SK-N-SH (cell line): ENCODE results near the gene CEACAM3. TPM values are rescaled to one million over a fixed set of nuclear protein-coding genes. Genes with fewer than 3 reads are reported as not detected.

Source experiments
- CTCF ChIA-PET: fragments of 300-600, 350-600 bp; formaldehyde crosslinking; extraction: SDS; loops from one replicate; lab custom pipeline; 2021; lab: Yijun Ruan, JAX
- POLR2A ChIA-PET: fragments of 350-600 bp; sonication (Branson Sonifier 250); formaldehyde crosslinking; extraction: SDS; loops from one replicate; lab custom pipeline; 2020; ENCODE audit warnings: antibody characterized with exemption, inconsistent platforms; lab: Yijun Ruan, JAX
- DNase-seq: peaks from one replicate; pipeline ENCODE4 v3.0.0; 2012
- H2AFZ ChIP-seq: fragments of 200-600 bp; sonication (generic); 2 replicates; pipeline ENCODE4 v1.8.1; 2016; ENCODE audit warnings: antibody characterized with exemption, mild to moderate bottlenecking, low read depth
- H3F3A ChIP-seq: fragments of 200-600 bp; sonication (generic); replicated peaks from 2 replicates; pipeline ENCODE3; 2016; ENCODE audit warnings: antibody characterized with exemption, mild to moderate bottlenecking; ENCODE audit not compliant: insufficient read depth
- H3K27ac ChIP-seq, 2 experiments: fragments of 200-500 bp in 1 of 2; fragments of 200-600 bp in 1 of 2; sonication (Bioruptor generic) in 1 of 2; sonication (generic), shearing (Covaris generic) in 1 of 2; 2 replicates each; pipeline versions ENCODE4 v1.5.1 to v1.6.1; 2014 to 2016; ENCODE audit warnings: low read depth in 2 of 2, inconsistent platforms in 1 of 2, low read length in 1 of 2, mild to moderate bottlenecking in 1 of 2, mixed read lengths in 1 of 2
- H3K27me3 ChIP-seq: fragments of 200-600 bp; sonication (generic), shearing (Covaris generic); 2 replicates; pipeline ENCODE4 v1.6.1; 2016; ENCODE audit warnings: mixed run types; ENCODE audit not compliant: insufficient read depth
- H3K36me3 ChIP-seq, 2 experiments: fragments of 200-500 bp in 1 of 2; fragments of 200-600 bp in 1 of 2; sonication (Bioruptor generic) in 1 of 2; sonication (generic) in 1 of 2; replicated peaks in 1 of 2; 2 replicates each; pipeline versions ENCODE3 to v1.5.1; 2014 to 2016; ENCODE audit warnings: low read length in 1 of 2, mild to moderate bottlenecking in 1 of 2; ENCODE audit not compliant: insufficient read depth in 2 of 2, control insufficient read depth in 1 of 2
- H3K4me1 ChIP-seq, 2 experiments: fragments of 200-500 bp in 1 of 2; fragments of 200-600 bp in 1 of 2; sonication (Bioruptor generic) in 1 of 2; sonication (generic), shearing (Covaris generic) in 1 of 2; 2 replicates each; pipeline versions ENCODE4 v1.5.1 to v1.6.1; 2014 to 2016; ENCODE audit warnings: low read depth in 1 of 2, low read length in 1 of 2, mixed run types in 1 of 2; ENCODE audit not compliant: insufficient read depth in 2 of 2, control insufficient read depth in 1 of 2
- H3K4me2 ChIP-seq: fragments of 200-600 bp; sonication (generic), shearing (Covaris generic); 2 replicates; pipeline ENCODE4 v1.6.1; 2017; ENCODE audit warnings: mixed run types
- H3K4me3 ChIP-seq, 2 experiments: fragments of 200-500 bp in 1 of 2; fragments of 200-600 bp in 1 of 2; sonication (Bioruptor generic) in 1 of 2; sonication (generic), shearing (Covaris generic) in 1 of 2; 2 replicates each; pipeline versions ENCODE4 v1.5.1 to v1.8.1; 2014 to 2016; ENCODE audit warnings: low read depth in 2 of 2, inconsistent platforms in 1 of 2, low read length in 1 of 2, mild to moderate bottlenecking in 1 of 2, mixed read lengths in 1 of 2, moderate library complexity in 1 of 2
- H3K79me2 ChIP-seq: fragments of 200-600 bp; sonication (generic); 2 replicates; pipeline ENCODE4 v1.8.1; 2017; ENCODE audit warnings: mild to moderate bottlenecking; ENCODE audit not compliant: insufficient read depth
- H3K9ac ChIP-seq: fragments of 200-600 bp; sonication (generic); 2 replicates; pipeline ENCODE4 v1.6.1; 2017; ENCODE audit warnings: mixed run types
- H3K9me2 ChIP-seq: fragments of 200-600 bp; sonication (generic); 2 replicates; pipeline ENCODE4 v1.6.1; 2017; ENCODE audit warnings: mixed run types
- H3K9me3 ChIP-seq: fragments of 200-600 bp; sonication (generic); 2 replicates; pipeline ENCODE4 v1.6.1; 2017; ENCODE audit warnings: mixed run types, mild to moderate bottlenecking, moderate library complexity
- H4K20me1 ChIP-seq: fragments of 200-600 bp; sonication (generic); 2 replicates; pipeline ENCODE4 v1.6.1; 2017; ENCODE audit warnings: mild to moderate bottlenecking, mixed run types; ENCODE audit not compliant: insufficient read depth
- CHD2 ChIP-seq: fragments of 150-350 bp; IDR thresholded peaks from 2 replicates; pipeline ENCODE4 v1.6.1; 2018; ENCODE audit warnings: low read length; ENCODE audit not compliant: partially characterized antibody
- ELF1 ChIP-seq: IDR thresholded peaks from 2 replicates; pipeline ENCODE4 v1.4.0; 2012
- EP300 ChIP-seq, 2 experiments: IDR thresholded peaks; 2 replicates each; pipeline versions ENCODE4 v1.4.0 to v1.6.1; 2012; ENCODE audit warnings: borderline replicate concordance in 1 of 2, low read depth in 1 of 2, low read length in 1 of 2
- EZH2phosphoT487 ChIP-seq: fragments of 200-600 bp; sonication (generic); IDR thresholded peaks from 2 replicates; pipeline ENCODE4 v1.6.1; 2017; ENCODE audit warnings: low read depth, mixed run types, mild to moderate bottlenecking, antibody characterized with exemption, moderate library complexity, borderline replicate concordance
- FOSL2 ChIP-seq: IDR thresholded peaks from 2 replicates; pipeline ENCODE4 v1.4.0; 2012; ENCODE audit warnings: low read depth, mild to moderate bottlenecking, moderate library complexity, borderline replicate concordance
- FOXJ3 ChIP-seq: sonication (generic); formaldehyde crosslinking; IDR thresholded peaks from 2 replicates; pipeline ENCODE4 v1.5.1; 2020; ENCODE audit warnings: mild to moderate bottlenecking, missing genetic modification reagents
- FOXM1 ChIP-seq: IDR thresholded peaks from 2 replicates; pipeline ENCODE4 v1.4.0; 2012; ENCODE audit warnings: low read depth, mild to moderate bottlenecking
- GABPA ChIP-seq: IDR thresholded peaks from 2 replicates; pipeline ENCODE4 v1.4.0; 2012; ENCODE audit warnings: low read depth, mild to moderate bottlenecking
- JUND ChIP-seq: IDR thresholded peaks from 2 replicates; pipeline ENCODE4 v1.4.0; 2012
- MEF2A ChIP-seq: IDR thresholded peaks from 2 replicates; pipeline ENCODE4 v1.4.0; 2012; ENCODE audit warnings: low read depth, borderline replicate concordance
- NFIC ChIP-seq: IDR thresholded peaks from 2 replicates; pipeline ENCODE4 v1.4.0; 2012; ENCODE audit warnings: borderline replicate concordance
- POLR2AphosphoS5 ChIP-seq: IDR thresholded peaks from 2 replicates; pipeline ENCODE4 v1.6.1; 2012; ENCODE audit warnings: low read depth, low read length
- RAD21 ChIP-seq: IDR thresholded peaks from 2 replicates; pipeline ENCODE4 v1.6.1; 2012; ENCODE audit warnings: mild to moderate bottlenecking, low read length
- RFX5 ChIP-seq: IDR thresholded peaks from 2 replicates; pipeline ENCODE4 v1.6.1; 2012; ENCODE audit warnings: mild to moderate bottlenecking, improper control_type of control experiment, low read length
- TCF12 ChIP-seq: IDR thresholded peaks from 2 replicates; pipeline ENCODE4 v1.4.0; 2012
- TEAD4 ChIP-seq: IDR thresholded peaks from 2 replicates; pipeline ENCODE4 v1.4.0; 2012; ENCODE audit warnings: mild to moderate bottlenecking, borderline replicate concordance; ENCODE audit not compliant: insufficient read depth
- YY1 ChIP-seq: IDR thresholded peaks from 2 replicates; pipeline ENCODE4 v1.4.0; 2012; ENCODE audit warnings: low read depth, mild to moderate bottlenecking
- ZBTB33 ChIP-seq: IDR thresholded peaks from 2 replicates; pipeline ENCODE4 v1.4.0; 2012; ENCODE audit warnings: low read depth, borderline replicate concordance
- WGBS: methylation state at CpG from one replicate; pipeline ENCODE4 v1.1.6; 2017; ENCODE audit warnings: low lambda C conversion rate; 5-methylcytosine and 5-hydroxymethylcytosine counted together
- polyA plus RNA-seq, 3 experiments: library from polyadenylated mRNA; depleted of rRNA; stranded (reverse); fragments of >200 nt; gene quantifications; 2 replicates each; pipeline ENCODE4 v1.2.3, GENCODE V29; 2012
- TF ChIP-seq, protein P1 (sequence below): IDR thresholded peaks from 2 replicates; pipeline ENCODE4; 2012
- TF ChIP-seq, protein P2 (sequence below): fragments of 150-350 bp; IDR thresholded peaks from 2 replicates; pipeline ENCODE4 v1.6.1; 2016; ENCODE audit warnings: mild to moderate bottlenecking, low read depth, low read length

The CEACAM3 gene
- polyA plus RNA-seq, 1 of the 3 experiments (the other 2 are of a cell fraction) = not detected

- H3K79me2 ChIP-seq = no peaks in the 10 kb centered on the region
- no peak overlapping the region for H2AFZ ChIP-seq
- H3K9ac ChIP-seq = no peak overlapping the region
- H3K4me1 ChIP-seq = no peaks in the 10 kb centered on the region
- ChIA-PET POLR2A (no interaction called here), CTCF (interaction anchor here (1.6 kb wide), 2 partner anchors 9 to 17 kb away, joined by 5 to 11 read pairs; no protein-coding TSS in a partner anchor)
- TF ChIP-seq CHD2 = no peak
- no peak for TF ChIP-seq FOSL2
- no peak for TF ChIP-seq GABPA
- no peak for TF ChIP-seq EP300 (IDR thresholded peaks at IDR 0.05; ENCODE audit: borderline replicate concordance in 1 of 2, low read depth in 1 of 2, low read length in 1 of 2)
- no peak overlapping the region for H3K4me3 ChIP-seq
- H3K36me3 ChIP-seq = no peaks in the 10 kb centered on the region
- no peak overlapping the region for H3K27ac ChIP-seq
- no peaks in the 10 kb centered on the region for H3K9me3 ChIP-seq
- peaks cover 43% of the 10 kb centered on the region; the same call in 1 of the 2 replicates for H3K27me3 ChIP-seq
- no peaks in the 10 kb centered on the region for H3F3A ChIP-seq
- H4K20me1 ChIP-seq = no peaks in the 10 kb centered on the region
- no peak for DNase-seq
- 26% methylated on average over 2 of the region's 2 CpGs for WGBS
- no peaks in the 10 kb centered on the region for H3K9me2 ChIP-seq
- H3K4me2 ChIP-seq = no peak overlapping the region
Observed at GRCh38 chr19:41801792-41802211, 5.4 kb downstream of the CEACAM3 start.

- Histone ChIP-seq H3K79me2 (no peaks in the 10 kb centered on the region), H3F3A (no peaks in the 10 kb centered on the region), H3K4me3 (no peak overlapping the region), H3K9me2 (no peaks in the 10 kb centered on the region), H4K20me1 (no peaks in the 10 kb centered on the region), H2AFZ (no peak overlapping the region), H3K27me3 (peaks cover 50% of the 10 kb centered on the region; the same call in 1 of the 2 replicates), H3K9me3 (no peaks in the 10 kb centered on the region), H3K36me3 (no peaks in the 10 kb centered on the region), H3K4me1 (no peaks in the 10 kb centered on the region), H3K9ac (no peak overlapping the region), H3K4me2 (no peak overlapping the region), H3K27ac (no peak overlapping the region)
- DNase-seq = no peak
- TF ChIP-seq TCF12 = no peak
- no peak for TF ChIP-seq GABPA
- no peak for TF ChIP-seq ZBTB33
- no peak for TF ChIP-seq POLR2AphosphoS5
- no peak for TF ChIP-seq YY1
- TF ChIP-seq, protein P1, sequence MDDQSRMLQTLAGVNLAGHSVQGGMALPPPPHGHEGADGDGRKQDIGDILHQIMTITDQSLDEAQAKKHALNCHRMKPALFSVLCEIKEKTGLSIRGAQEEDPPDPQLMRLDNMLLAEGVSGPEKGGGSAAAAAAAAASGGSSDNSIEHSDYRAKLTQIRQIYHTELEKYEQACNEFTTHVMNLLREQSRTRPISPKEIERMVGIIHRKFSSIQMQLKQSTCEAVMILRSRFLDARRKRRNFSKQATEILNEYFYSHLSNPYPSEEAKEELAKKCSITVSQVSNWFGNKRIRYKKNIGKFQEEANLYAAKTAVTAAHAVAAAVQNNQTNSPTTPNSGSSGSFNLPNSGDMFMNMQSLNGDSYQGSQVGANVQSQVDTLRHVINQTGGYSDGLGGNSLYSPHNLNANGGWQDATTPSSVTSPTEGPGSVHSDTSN = no peak
- no peak for TF ChIP-seq EP300 (IDR thresholded peaks at IDR 0.05; ENCODE audit: borderline replicate concordance in 1 of 2, low read depth in 1 of 2, low read length in 1 of 2)
- no peak for TF ChIP-seq RAD21
- TF ChIP-seq MEF2A = no peak
- no peak for TF ChIP-seq FOXJ3
- no peak for TF ChIP-seq EZH2phosphoT487
- no peak for TF ChIP-seq NFIC
- TF ChIP-seq TEAD4 = no peak
- TF ChIP-seq FOXM1 = no peak
- no peak for TF ChIP-seq JUND
- no peak for TF ChIP-seq RFX5
- TF ChIP-seq ELF1 = no peak
- TF ChIP-seq, protein P2, sequence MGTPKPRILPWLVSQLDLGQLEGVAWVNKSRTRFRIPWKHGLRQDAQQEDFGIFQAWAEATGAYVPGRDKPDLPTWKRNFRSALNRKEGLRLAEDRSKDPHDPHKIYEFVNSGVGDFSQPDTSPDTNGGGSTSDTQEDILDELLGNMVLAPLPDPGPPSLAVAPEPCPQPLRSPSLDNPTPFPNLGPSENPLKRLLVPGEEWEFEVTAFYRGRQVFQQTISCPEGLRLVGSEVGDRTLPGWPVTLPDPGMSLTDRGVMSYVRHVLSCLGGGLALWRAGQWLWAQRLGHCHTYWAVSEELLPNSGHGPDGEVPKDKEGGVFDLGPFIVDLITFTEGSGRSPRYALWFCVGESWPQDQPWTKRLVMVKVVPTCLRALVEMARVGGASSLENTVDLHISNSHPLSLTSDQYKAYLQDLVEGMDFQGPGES = no peak
- POLR2A ChIA-PET = no interaction called here
- CTCF ChIA-PET = interaction anchor here (1.2 to 1.9 kb wide), 4 partner anchors 8 to 18 kb away, joined by 3 to 11 read pairs (median 6); no protein-coding TSS in a partner anchor
- WGBS = 15% methylated on average over 2 of the region's 2 CpGs
Observed at GRCh38 chr19:41802770-41803169, 6.4 kb downstream of the CEACAM3 start.
